Measurements from ENCODE around the gene SGCD.

The SGCD gene

DNA sequence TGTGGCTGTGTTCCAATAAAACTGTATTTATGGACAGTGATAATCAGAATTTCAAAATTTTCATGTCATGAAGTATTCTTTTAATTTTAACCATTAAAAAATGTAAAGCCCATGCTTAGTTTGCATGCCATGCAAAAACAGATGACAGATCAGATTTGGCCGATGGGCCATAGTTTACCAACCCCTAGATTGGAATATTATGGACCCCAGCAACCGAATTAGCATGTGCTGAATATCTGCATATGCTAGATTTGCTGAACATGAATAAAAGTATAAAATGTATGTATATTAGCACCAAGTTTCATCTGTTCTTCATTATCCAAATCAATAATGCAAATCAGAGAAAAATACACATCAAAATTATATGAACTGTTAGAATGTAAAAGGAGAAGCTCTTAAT lies 364.6 kb downstream of the SGCD start:
- WGBS: 57% methylated on average over 1 of the region's 2 CpGs
- H4K91ac ChIP-seq (ENCODE audit: low read length): no peak overlapping the region
- no peak for DNase-seq
- H2BK120ac ChIP-seq (ENCODE audit: low read depth, low read length): no peak overlapping the region
- H3K4ac ChIP-seq (ENCODE audit: low read depth in 1 of 2, low read length in 2 of 2): no peak overlapping the region
- H3K4me1 ChIP-seq (ENCODE audit: control insufficient read depth, insufficient read depth, low read depth, low read length): no peaks in the 10 kb centered on the region
- no peak overlapping the region for H2AFZ ChIP-seq (ENCODE audit: low read depth, low read length)
- H2BK12ac ChIP-seq (ENCODE audit: low read length in 2 of 2): no peak overlapping the region
- no peak overlapping the region for H3K4me3 ChIP-seq (ENCODE audit: insufficient read depth in 1 of 2, low read depth in 1 of 2, low read length in 2 of 2)
- no peaks in the 10 kb centered on the region for H3K9me3 ChIP-seq (ENCODE audit: control insufficient read depth, low read length)
- no peak overlapping the region for H2BK5ac ChIP-seq (ENCODE audit: low read depth, low read length, poor library complexity, severe bottlenecking)
- no peak overlapping the region for H3K14ac ChIP-seq (ENCODE audit: low read length in 2 of 2)
- H3K36me3 ChIP-seq (ENCODE audit: control insufficient read depth in 1 of 2, insufficient read depth in 2 of 2, low read depth in 1 of 2, low read length in 2 of 2): no peaks in the 10 kb centered on the region
- no peak overlapping the region for H3K4me2 ChIP-seq (ENCODE audit: low read length, poor library complexity, severe bottlenecking)
- H2AK5ac ChIP-seq (ENCODE audit: low read length, severe bottlenecking): no peak overlapping the region
- H3K23ac ChIP-seq (ENCODE audit: low read length in 2 of 2): no peak overlapping the region
- no peak overlapping the region for H3K9ac ChIP-seq (ENCODE audit: low read length)
- H3K79me1 ChIP-seq (replicated peaks; ENCODE audit: low read length, poor library complexity, severe bottlenecking): no peaks in the 10 kb centered on the region
- H3K18ac ChIP-seq (ENCODE audit: low read depth in 1 of 2, low read length in 2 of 2): no peak overlapping the region
- peaks cover 0 to 4% of the 10 kb centered on the region in 2 experiments for H3K27me3 ChIP-seq (ENCODE audit: control insufficient read depth in 1 of 2, insufficient read depth in 1 of 2, low read length in 2 of 2)
- no peak overlapping the region for H2BK15ac ChIP-seq (ENCODE audit: low read depth, poor library complexity, severe bottlenecking)
- H3K27ac ChIP-seq (ENCODE audit: low read length, poor library complexity, severe bottlenecking): no peak overlapping the region
- H4K8ac ChIP-seq (ENCODE audit: low read length): no peak overlapping the region

DNA sequence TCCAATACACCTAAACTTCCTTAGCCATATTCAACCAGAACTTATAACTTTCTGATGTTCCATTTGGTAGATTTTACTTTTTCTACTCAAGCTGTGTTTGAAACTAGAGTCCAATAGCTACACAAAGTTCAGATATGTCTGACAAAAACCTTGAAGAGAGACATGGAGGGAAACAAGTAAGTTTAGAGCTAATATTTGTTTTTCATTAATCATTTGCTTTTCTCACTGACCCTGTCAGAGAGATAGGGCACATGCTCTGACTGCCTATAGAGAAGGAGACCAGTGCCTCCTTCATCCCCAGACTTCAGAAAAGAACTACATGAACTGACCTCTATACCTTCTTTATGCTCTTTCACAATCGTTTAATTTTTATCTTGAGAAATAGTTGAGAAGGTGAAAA lies 366.1 kb downstream of the SGCD start:
- Histone ChIP-seq H3K18ac (ENCODE audit: low read depth in 1 of 2, low read length in 2 of 2) (no peak overlapping the region), H2BK15ac (ENCODE audit: low read depth, poor library complexity, severe bottlenecking) (no peak overlapping the region)

GRCh38 chr5:156694598-156694997 lies 367.6 kb downstream of the SGCD start:
- H3K23ac ChIP-seq (ENCODE audit: low read length in 2 of 2): no peak overlapping the region
- H2BK120ac ChIP-seq (ENCODE audit: low read depth, low read length): no peak overlapping the region
- WGBS: no CpG with 5 or more reads among the region's 2 CpGs
- no peak overlapping the region for H3K27ac ChIP-seq (ENCODE audit: low read length, poor library complexity, severe bottlenecking)
- no peaks in the 10 kb centered on the region for H3K79me1 ChIP-seq (replicated peaks; ENCODE audit: low read length, poor library complexity, severe bottlenecking)
- no peak overlapping the region for H2AK5ac ChIP-seq (ENCODE audit: low read length, severe bottlenecking)
- no peaks in the 10 kb centered on the region for H3K36me3 ChIP-seq (ENCODE audit: control insufficient read depth in 1 of 2, insufficient read depth in 2 of 2, low read depth in 1 of 2, low read length in 2 of 2)
- no peak overlapping the region for H4K91ac ChIP-seq (ENCODE audit: low read length)
- no peak overlapping the region for H3K4me3 ChIP-seq (ENCODE audit: insufficient read depth in 1 of 2, low read depth in 1 of 2, low read length in 2 of 2)
- no peak overlapping the region for H2BK15ac ChIP-seq (ENCODE audit: low read depth, poor library complexity, severe bottlenecking)
- no peak overlapping the region for H3K9ac ChIP-seq (ENCODE audit: low read length)
- no peaks in the 10 kb centered on the region for H3K27me3 ChIP-seq (ENCODE audit: control insufficient read depth in 1 of 2, insufficient read depth in 1 of 2, low read length in 2 of 2)
- no peak overlapping the region for H3K18ac ChIP-seq (ENCODE audit: low read depth in 1 of 2, low read length in 2 of 2)
- H3K14ac ChIP-seq (ENCODE audit: low read length in 2 of 2): no peak overlapping the region
- H2AFZ ChIP-seq (ENCODE audit: low read depth, low read length): no peak overlapping the region
- no peak overlapping the region for H2BK5ac ChIP-seq (ENCODE audit: low read depth, low read length, poor library complexity, severe bottlenecking)
- no peak overlapping the region for H4K8ac ChIP-seq (ENCODE audit: low read length)
- no peaks in the 10 kb centered on the region for H3K9me3 ChIP-seq (ENCODE audit: control insufficient read depth, low read length)
- no peak for DNase-seq
- no peak overlapping the region for H3K4me2 ChIP-seq (ENCODE audit: low read length, poor library complexity, severe bottlenecking)
- H3K4me1 ChIP-seq (ENCODE audit: control insufficient read depth, insufficient read depth, low read depth, low read length): no peaks in the 10 kb centered on the region
- H3K4ac ChIP-seq (ENCODE audit: low read depth in 1 of 2, low read length in 2 of 2): no peak overlapping the region
- H2BK12ac ChIP-seq (ENCODE audit: low read length in 2 of 2): no peak overlapping the region

More for the DNA sequence above, 366.1 kb downstream of the SGCD start:
- Histone ChIP-seq H4K8ac (ENCODE audit: low read length) (no peak overlapping the region), H3K4me1 (ENCODE audit: control insufficient read depth, insufficient read depth, low read depth, low read length) (no peaks in the 10 kb centered on the region), H3K36me3 (ENCODE audit: control insufficient read depth in 1 of 2, insufficient read depth in 2 of 2, low read depth in 1 of 2, low read length in 2 of 2) (no peaks in the 10 kb centered on the region), H3K27ac (ENCODE audit: low read length, poor library complexity, severe bottlenecking) (no peak overlapping the region), H3K14ac (ENCODE audit: low read length in 2 of 2) (no peak overlapping the region), H2AFZ (ENCODE audit: low read depth, low read length) (no peak overlapping the region), H3K9me3 (ENCODE audit: control insufficient read depth, low read length) (no peaks in the 10 kb centered on the region), H3K27me3 (ENCODE audit: control insufficient read depth in 1 of 2, insufficient read depth in 1 of 2, low read length in 2 of 2) (no peaks in the 10 kb centered on the region), H3K23ac (ENCODE audit: low read length in 2 of 2) (no peak overlapping the region), H3K4ac (ENCODE audit: low read depth in 1 of 2, low read length in 2 of 2) (no peak overlapping the region), H2BK5ac (ENCODE audit: low read depth, low read length, poor library complexity, severe bottlenecking) (no peak overlapping the region), H3K4me2 (ENCODE audit: low read length, poor library complexity, severe bottlenecking) (no peak overlapping the region), H4K91ac (ENCODE audit: low read length) (no peak overlapping the region), H3K79me1 (replicated peaks; ENCODE audit: low read length, poor library complexity, severe bottlenecking) (no peaks in the 10 kb centered on the region), H2BK12ac (ENCODE audit: low read length in 2 of 2) (no peak overlapping the region), H2BK120ac (ENCODE audit: low read depth, low read length) (no peak overlapping the region), H3K4me3 (ENCODE audit: insufficient read depth in 1 of 2, low read depth in 1 of 2, low read length in 2 of 2) (no peak overlapping the region), H3K9ac (ENCODE audit: low read length) (no peak overlapping the region), H2AK5ac (ENCODE audit: low read length, severe bottlenecking) (no peak overlapping the region)
- no CpG with 5 or more reads among the region's 1 CpG for WGBS
- no peak for DNase-seq

GRCh38 chr5:156695774-156696173 lies 368.8 kb downstream of the SGCD start:
- no CpG with 5 or more reads among the region's 2 CpGs for WGBS
- Histone ChIP-seq H3K23ac (ENCODE audit: low read length in 2 of 2) (no peak overlapping the region), H3K79me1 (replicated peaks; ENCODE audit: low read length, poor library complexity, severe bottlenecking) (no peaks in the 10 kb centered on the region)

More at GRCh38 chr5:156695774-156696173, 368.8 kb downstream of the SGCD start:
- Histone ChIP-seq H3K27me3 (ENCODE audit: control insufficient read depth in 1 of 2, insufficient read depth in 1 of 2, low read length in 2 of 2) (no peaks in the 10 kb centered on the region), H2BK12ac (ENCODE audit: low read length in 2 of 2) (no peak overlapping the region), H2BK15ac (ENCODE audit: low read depth, poor library complexity, severe bottlenecking) (no peak overlapping the region), H2AFZ (ENCODE audit: low read depth, low read length) (no peak overlapping the region), H3K9ac (ENCODE audit: low read length) (no peak overlapping the region), H4K91ac (ENCODE audit: low read length) (no peak overlapping the region), H3K36me3 (ENCODE audit: control insufficient read depth in 1 of 2, insufficient read depth in 2 of 2, low read depth in 1 of 2, low read length in 2 of 2) (no peaks in the 10 kb centered on the region), H3K4me1 (ENCODE audit: control insufficient read depth, insufficient read depth, low read depth, low read length) (no peaks in the 10 kb centered on the region), H3K14ac (ENCODE audit: low read length in 2 of 2) (no peak overlapping the region), H2BK120ac (ENCODE audit: low read depth, low read length) (no peak overlapping the region), H3K4me3 (ENCODE audit: insufficient read depth in 1 of 2, low read depth in 1 of 2, low read length in 2 of 2) (no peak overlapping the region), H2AK5ac (ENCODE audit: low read length, severe bottlenecking) (no peak overlapping the region), H3K9me3 (ENCODE audit: control insufficient read depth, low read length) (no peaks in the 10 kb centered on the region), H3K4ac (ENCODE audit: low read depth in 1 of 2, low read length in 2 of 2) (no peak overlapping the region), H3K18ac (ENCODE audit: low read depth in 1 of 2, low read length in 2 of 2) (no peak overlapping the region), H3K4me2 (ENCODE audit: low read length, poor library complexity, severe bottlenecking) (no peak overlapping the region), H4K8ac (ENCODE audit: low read length) (no peak overlapping the region), H3K27ac (ENCODE audit: low read length, poor library complexity, severe bottlenecking) (no peak overlapping the region), H2BK5ac (ENCODE audit: low read depth, low read length, poor library complexity, severe bottlenecking) (no peak overlapping the region)
- no peak for DNase-seq

Data from mesenchymal stem cell (in vitro differentiated cells and primary cell).